ENCODE data around the gene TWF2.

DNA sequence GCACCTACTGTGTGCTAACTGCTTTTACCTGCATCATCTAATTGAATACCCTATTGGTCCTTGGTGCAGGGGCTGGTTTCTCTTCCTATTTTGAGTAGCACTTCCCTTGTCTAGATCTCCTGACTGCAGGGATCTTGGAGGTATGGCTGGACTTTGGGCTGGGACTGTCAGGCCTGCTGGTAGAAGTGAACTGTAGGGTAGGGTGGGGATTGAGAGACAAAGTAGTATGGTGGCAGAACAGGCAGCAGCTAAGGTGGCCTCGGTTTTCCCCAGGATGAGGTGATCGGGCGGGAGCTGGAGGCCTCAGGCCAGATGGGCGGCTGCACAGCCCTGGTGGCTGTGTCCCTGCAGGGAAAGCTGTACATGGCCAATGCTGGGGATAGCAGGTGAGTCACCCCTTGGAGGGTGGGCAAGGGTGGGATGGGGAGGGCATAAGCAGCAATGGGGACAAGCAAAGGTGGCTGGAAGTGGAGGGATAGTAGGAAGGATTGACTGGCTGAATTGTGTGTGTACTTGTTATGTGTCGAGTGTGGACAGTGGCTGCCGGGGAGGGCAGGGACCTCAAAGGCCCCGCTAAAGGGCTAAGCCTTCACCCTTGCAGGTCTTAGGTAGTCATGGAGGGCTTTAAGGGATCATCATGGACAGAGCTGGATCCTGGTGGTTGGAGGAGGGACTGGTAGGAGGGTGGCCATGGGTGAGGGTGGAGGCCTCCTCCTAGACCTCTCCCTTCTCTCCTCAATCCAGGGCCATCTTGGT, 8.6 kb upstream of the TWF2 start:
- TF ChIP-seq, protein P1, sequence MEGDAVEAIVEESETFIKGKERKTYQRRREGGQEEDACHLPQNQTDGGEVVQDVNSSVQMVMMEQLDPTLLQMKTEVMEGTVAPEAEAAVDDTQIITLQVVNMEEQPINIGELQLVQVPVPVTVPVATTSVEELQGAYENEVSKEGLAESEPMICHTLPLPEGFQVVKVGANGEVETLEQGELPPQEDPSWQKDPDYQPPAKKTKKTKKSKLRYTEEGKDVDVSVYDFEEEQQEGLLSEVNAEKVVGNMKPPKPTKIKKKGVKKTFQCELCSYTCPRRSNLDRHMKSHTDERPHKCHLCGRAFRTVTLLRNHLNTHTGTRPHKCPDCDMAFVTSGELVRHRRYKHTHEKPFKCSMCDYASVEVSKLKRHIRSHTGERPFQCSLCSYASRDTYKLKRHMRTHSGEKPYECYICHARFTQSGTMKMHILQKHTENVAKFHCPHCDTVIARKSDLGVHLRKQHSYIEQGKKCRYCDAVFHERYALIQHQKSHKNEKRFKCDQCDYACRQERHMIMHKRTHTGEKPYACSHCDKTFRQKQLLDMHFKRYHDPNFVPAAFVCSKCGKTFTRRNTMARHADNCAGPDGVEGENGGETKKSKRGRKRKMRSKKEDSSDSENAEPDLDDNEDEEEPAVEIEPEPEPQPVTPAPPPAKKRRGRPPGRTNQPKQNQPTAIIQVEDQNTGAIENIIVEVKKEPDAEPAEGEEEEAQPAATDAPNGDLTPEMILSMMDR (IDR thresholded peaks at IDR 0.05): no peak
- no peak for TF ChIP-seq POLR2A (IDR thresholded peaks at IDR 0.05)

All from tibial nerve (tissue), 3 donors.